Peyer's patch (tissue), 4 donors: ENCODE measurements around the gene FOXK1. TPM values are rescaled to one million over a fixed set of nuclear protein-coding genes. Genes with fewer than 3 reads are reported as not detected.

Experiments
- DNase-seq, 3 donors: peaks; one replicate each; pipeline ENCODE4 v3.0.0-alpha.2; 2017 to 2019
- H3K27ac ChIP-seq, 4 donors: fragments of 200-600 bp; sonication (generic); one replicate each; pipeline ENCODE4 v1.5.1; 2016 to 2019
- H3K27me3 ChIP-seq, 2 donors: fragments of 200-600 bp; sonication (generic); one replicate each; pipeline ENCODE4 v1.5.1; 2019
- H3K36me3 ChIP-seq, 3 donors: fragments of 200-600 bp; sonication (generic); one replicate each; pipeline ENCODE4 v1.5.1; 2016 to 2019
- H3K4me1 ChIP-seq, 4 donors: fragments of 200-600 bp; sonication (generic); one replicate each; pipeline ENCODE4 v1.5.1; 2016 to 2019
- H3K4me3 ChIP-seq, 4 donors: fragments of 200-600 bp; sonication (generic); 1 replicate in 3 of 4; 2 replicates in 1 of 4; pipeline ENCODE4 v1.5.1; 2016 to 2019; ENCODE audit warnings: mild to moderate bottlenecking in 1 of 4
- H3K9me3 ChIP-seq, 4 donors: fragments of 200-600 bp; sonication (generic); one replicate each; pipeline ENCODE4 v1.5.1; 2016 to 2019; ENCODE audit warnings: mild to moderate bottlenecking in 1 of 4
- POLR2A ChIP-seq, 2 donors: fragments of 450-650 bp; IDR thresholded peaks; one replicate each; pipeline ENCODE4 v1.5.1; 2017; ENCODE audit warnings: antibody characterized with exemption in 2 of 2, mild to moderate bottlenecking in 2 of 2, moderate library complexity in 2 of 2
- total RNA-seq, 4 donors: library from RNA; depleted of rRNA; stranded (reverse); fragments of >200 nt; gene quantifications; one replicate each; pipeline ENCODE4 v1.1.0, GENCODE V29; 2016
- TF ChIP-seq, protein P1 (sequence below), 6 experiments: fragments of 450-650 bp in 4 of 6; fragments of 200-600 bp in 2 of 6; sonication (generic) in 1 of 6; IDR thresholded peaks; one replicate each; pipeline ENCODE4 v1.5.1; 2017 to 2019; ENCODE audit warnings: antibody characterized with exemption in 6 of 6, mild to moderate bottlenecking in 3 of 6, moderate library complexity in 1 of 6

The FOXK1 gene
- total RNA-seq, 4 donors from 2014 or later, result 14.9 to 47.0 (median 36.1) TPM

DNA sequence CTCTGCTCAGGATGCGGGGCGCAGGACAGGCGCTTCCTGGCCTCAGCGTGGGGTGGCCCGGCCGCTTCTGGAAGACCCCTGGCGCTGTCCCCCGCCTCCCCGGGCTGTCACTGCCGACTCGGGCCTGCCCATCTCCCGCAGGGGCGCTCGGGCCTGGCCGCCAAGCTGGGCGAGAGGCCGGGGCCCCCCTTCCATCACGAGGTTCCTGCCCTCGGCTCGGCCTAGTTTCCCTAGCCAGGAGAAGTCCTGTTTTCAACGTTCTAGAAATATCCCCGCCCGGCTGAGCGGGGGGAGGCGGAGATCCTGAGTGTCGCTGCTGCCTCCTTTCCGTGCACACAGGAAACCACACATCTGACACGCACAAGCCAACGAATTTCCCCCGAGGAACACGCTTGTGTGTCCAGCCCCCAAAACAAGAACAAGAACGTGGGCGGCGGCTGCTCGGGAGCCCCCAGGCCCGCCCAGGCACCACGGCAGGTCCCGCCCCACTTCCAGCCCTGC, 127.0 kb downstream of the FOXK1 start:
- no peak for DNase-seq
- Histone ChIP-seq H3K27me3 (no peaks in the 10 kb centered on the region), H3K27ac (peak overlapping the region in 1 of 4 donors; percentile 25), H3K9me3 (no peaks in the 10 kb centered on the region), H3K4me1 (peaks cover 0 to 3% (median 0%) of the 10 kb centered on the region in 4 donors), H3K4me3 (peak overlapping the region in 3 of 4 donors; percentile 15 to 20 (median 20)), H3K36me3 (no peaks in the 10 kb centered on the region)
- TF ChIP-seq, protein P1, sequence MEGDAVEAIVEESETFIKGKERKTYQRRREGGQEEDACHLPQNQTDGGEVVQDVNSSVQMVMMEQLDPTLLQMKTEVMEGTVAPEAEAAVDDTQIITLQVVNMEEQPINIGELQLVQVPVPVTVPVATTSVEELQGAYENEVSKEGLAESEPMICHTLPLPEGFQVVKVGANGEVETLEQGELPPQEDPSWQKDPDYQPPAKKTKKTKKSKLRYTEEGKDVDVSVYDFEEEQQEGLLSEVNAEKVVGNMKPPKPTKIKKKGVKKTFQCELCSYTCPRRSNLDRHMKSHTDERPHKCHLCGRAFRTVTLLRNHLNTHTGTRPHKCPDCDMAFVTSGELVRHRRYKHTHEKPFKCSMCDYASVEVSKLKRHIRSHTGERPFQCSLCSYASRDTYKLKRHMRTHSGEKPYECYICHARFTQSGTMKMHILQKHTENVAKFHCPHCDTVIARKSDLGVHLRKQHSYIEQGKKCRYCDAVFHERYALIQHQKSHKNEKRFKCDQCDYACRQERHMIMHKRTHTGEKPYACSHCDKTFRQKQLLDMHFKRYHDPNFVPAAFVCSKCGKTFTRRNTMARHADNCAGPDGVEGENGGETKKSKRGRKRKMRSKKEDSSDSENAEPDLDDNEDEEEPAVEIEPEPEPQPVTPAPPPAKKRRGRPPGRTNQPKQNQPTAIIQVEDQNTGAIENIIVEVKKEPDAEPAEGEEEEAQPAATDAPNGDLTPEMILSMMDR (IDR thresholded peaks at IDR 0.05), result no peak
- no peak for TF ChIP-seq POLR2A (IDR thresholded peaks at IDR 0.05)

DNA sequence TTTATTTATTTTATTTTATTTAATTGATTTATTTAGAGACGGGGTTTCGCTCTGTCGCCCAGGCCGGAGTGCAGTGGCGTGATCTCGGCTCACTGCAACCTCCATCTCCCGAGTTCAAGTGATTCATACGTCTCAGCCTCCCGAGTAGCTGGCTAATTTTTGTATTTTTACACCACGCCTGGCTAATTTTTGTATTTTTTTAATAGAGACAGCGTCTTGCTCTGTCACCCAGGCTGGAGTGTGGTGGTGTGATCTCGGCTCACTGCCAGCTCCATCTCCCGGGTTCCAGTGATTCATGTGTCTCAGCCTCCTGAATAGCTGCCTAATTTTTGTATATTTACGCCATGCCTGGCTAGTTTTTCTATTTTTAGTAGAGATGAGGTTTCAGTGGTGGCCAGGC, 127.6 kb downstream of the FOXK1 start:
- no peak for DNase-seq
- no peaks in the 10 kb centered on the region for H3K36me3 ChIP-seq
- TF ChIP-seq POLR2A (IDR thresholded peaks at IDR 0.05), result no peak
- TF ChIP-seq, protein P1 (IDR thresholded peaks at IDR 0.05), result no peak
- H3K27me3 ChIP-seq, result no peaks in the 10 kb centered on the region
- H3K9me3 ChIP-seq, result no peaks in the 10 kb centered on the region
- no peak overlapping the region for H3K27ac ChIP-seq
- peaks cover 0 to 3% (median 0%) of the 10 kb centered on the region in 4 donors for H3K4me1 ChIP-seq
- no peak overlapping the region for H3K4me3 ChIP-seq

DNA sequence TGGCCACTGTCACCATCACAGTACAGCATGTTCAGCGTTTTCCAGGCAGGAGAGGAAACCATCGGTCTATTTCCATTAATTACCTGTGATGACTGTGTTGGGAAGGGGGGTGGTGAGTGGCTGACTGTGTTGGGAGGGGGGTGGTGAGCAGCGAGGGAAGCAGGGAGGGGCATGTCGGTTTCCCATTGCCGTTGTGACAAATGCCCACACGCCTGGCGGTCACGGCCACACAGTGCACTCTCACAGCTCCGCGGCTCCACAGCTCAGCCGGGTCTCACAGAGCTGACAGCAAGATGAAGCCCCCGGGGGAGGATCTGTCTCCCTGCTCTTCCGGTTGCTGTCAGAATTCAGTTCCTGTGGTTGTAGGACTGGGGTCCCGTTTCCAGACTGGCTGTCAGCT, 132.3 kb downstream of the FOXK1 start:
- H3K9me3 ChIP-seq, result no peaks in the 10 kb centered on the region
- no peak for TF ChIP-seq POLR2A (IDR thresholded peaks at IDR 0.05)
- TF ChIP-seq, protein P1 (IDR thresholded peaks at IDR 0.05), result no peak
- no peaks in the 10 kb centered on the region for H3K36me3 ChIP-seq
- DNase-seq, result no peak
- peaks cover 0 to 3% (median 0%) of the 10 kb centered on the region in 4 donors for H3K4me1 ChIP-seq
- no peak overlapping the region for H3K4me3 ChIP-seq
- no peak overlapping the region for H3K27ac ChIP-seq
- H3K27me3 ChIP-seq, result no peaks in the 10 kb centered on the region

DNA sequence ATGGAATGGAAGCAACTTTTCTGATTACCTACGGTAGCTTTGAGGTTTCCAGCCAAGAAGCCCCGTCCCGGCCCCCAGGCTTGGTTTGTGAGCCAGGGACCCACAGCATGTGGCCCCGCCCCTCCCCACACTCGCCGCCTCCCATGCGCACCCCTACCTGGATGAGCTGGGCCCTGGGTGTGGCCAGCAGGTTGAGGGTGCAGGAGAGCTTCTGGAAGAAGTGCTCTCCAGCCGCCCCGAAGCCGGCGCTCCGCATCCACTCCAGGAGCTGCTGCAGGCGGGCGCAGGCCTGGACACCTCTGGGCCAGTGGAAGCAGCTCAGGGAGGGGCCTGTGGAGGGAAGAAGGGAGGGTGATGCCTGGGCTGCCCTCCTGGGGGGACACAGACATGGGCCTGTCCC, 133.0 kb downstream of the FOXK1 start:
- Histone ChIP-seq H3K27ac (no peak overlapping the region), H3K36me3 (no peaks in the 10 kb centered on the region), H3K4me1 (no peaks in the 10 kb centered on the region), H3K4me3 (no peak overlapping the region), H3K27me3 (no peaks in the 10 kb centered on the region), H3K9me3 (no peaks in the 10 kb centered on the region)
- no peak for TF ChIP-seq POLR2A (IDR thresholded peaks at IDR 0.05)
- TF ChIP-seq, protein P1 (IDR thresholded peaks at IDR 0.05), result no peak
- no peak for DNase-seq

DNA sequence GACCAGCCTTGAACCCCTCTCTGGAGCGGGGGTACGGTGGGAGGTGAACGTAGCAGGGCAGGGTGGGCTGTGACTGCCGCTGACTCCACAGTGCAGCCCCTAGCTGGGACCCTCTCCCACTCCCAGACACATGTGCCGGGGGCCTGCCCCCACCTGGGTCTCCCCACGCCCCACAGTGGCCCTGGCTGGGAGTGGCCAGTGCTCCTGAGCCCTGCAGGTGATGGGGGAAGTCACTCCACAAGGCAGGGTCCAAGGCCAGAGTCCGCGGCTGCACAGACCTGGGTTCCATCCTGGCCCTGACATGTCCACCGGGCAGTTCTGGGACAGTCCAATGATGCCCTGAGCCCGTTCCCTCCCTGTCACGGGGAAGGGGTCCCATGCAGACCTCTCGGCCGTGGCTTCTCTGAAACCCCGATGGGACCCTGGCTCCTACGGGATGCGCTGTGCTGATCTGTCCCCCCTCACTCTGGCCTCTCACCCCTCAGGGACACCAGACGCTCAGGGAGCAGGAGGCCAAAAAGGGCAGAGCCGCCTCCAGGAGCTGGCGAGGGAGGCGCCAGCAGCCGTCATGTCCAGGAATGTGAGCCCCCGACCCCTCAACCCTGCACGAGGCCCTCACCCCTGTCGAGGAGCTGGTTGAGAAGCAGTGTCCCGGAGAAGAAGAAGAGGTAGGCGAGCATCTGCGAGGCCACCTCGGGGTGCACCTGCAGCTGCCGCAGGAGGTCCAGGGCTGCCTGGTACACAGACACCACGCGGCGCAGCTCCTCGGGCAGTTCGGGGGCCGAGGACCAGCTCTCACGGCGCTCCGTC, 133.7 kb downstream of the FOXK1 start:
- TF ChIP-seq, protein P1 (IDR thresholded peaks at IDR 0.05), result no peak
- no peak for TF ChIP-seq POLR2A (IDR thresholded peaks at IDR 0.05)
- no peak for DNase-seq

More for the DNA sequence above, 133.7 kb downstream of the FOXK1 start:
- no peaks in the 10 kb centered on the region for H3K27me3 ChIP-seq
- no peak overlapping the region for H3K4me3 ChIP-seq
- H3K9me3 ChIP-seq, result no peaks in the 10 kb centered on the region
- no peaks in the 10 kb centered on the region for H3K36me3 ChIP-seq
- H3K4me1 ChIP-seq, result no peaks in the 10 kb centered on the region
- no peak overlapping the region for H3K27ac ChIP-seq
